Retina (tissue), 1 donor: ENCODE data around the gene HHAT.

Experiments used
- DNase-seq: peaks from one replicate; pipeline ENCODE4 v3.0.0-alpha.2; 2016

Gene HHAT

GRCh38 chr1:210616356-210616755 is 287.7 kb downstream of the HHAT start:
- no peak for DNase-seq

- DNase-seq, result no peak
These were observed 288.6 kb downstream of the HHAT start for GRCh38 chr1:210617293-210617692.

GRCh38 chr1:210618369-210618768 is 289.7 kb downstream of the HHAT start:
- no peak for DNase-seq

- no peak for DNase-seq
These were observed 292.3 kb downstream of the HHAT start for GRCh38 chr1:210620867-210621488.

GRCh38 chr1:210621712-210622111 is 293.0 kb downstream of the HHAT start:
- no peak for DNase-seq

GRCh38 chr1:210624722-210625121 is 296.0 kb downstream of the HHAT start:
- no peak for DNase-seq

- no peak for DNase-seq
These were observed 297.0 kb downstream of the HHAT start for GRCh38 chr1:210625715-210626114.

GRCh38 chr1:210626341-210626740 is 297.6 kb downstream of the HHAT start:
- DNase-seq, result no peak

- DNase-seq, result no peak
These were observed 299.1 kb downstream of the HHAT start for GRCh38 chr1:210627755-210628154.

- DNase-seq, result no peak
These were observed 300.6 kb downstream of the HHAT start for GRCh38 chr1:210629276-210629675.

GRCh38 chr1:210631399-210631798 is 302.7 kb downstream of the HHAT start:
- DNase-seq, result no peak

GRCh38 chr1:210633140-210633539 is 304.4 kb downstream of the HHAT start:
- no peak for DNase-seq

GRCh38 chr1:210633636-210634035 is 304.9 kb downstream of the HHAT start:
- no peak for DNase-seq

- peak; percentile 6 for DNase-seq
These were observed 306.4 kb downstream of the HHAT start for GRCh38 chr1:210635108-210635507.

- DNase-seq, result no peak
These were observed 312.9 kb downstream of the HHAT start for GRCh38 chr1:210641582-210641981.

- DNase-seq, result no peak
These were observed 317.0 kb downstream of the HHAT start for GRCh38 chr1:210645582-210646257.

GRCh38 chr1:210646258-210646616 is 317.5 kb downstream of the HHAT start:
- DNase-seq, result no peak

GRCh38 chr1:210647406-210648333 is 319.0 kb downstream of the HHAT start:
- DNase-seq, result no peak

- no peak for DNase-seq
These were observed 320.0 kb downstream of the HHAT start for GRCh38 chr1:210648588-210649269.

- DNase-seq, result no peak
These were observed 321.7 kb downstream of the HHAT start for GRCh38 chr1:210650403-210650802.

- no peak for DNase-seq
These were observed 323.7 kb downstream of the HHAT start for GRCh38 chr1:210652329-210652954.

GRCh38 chr1:210653771-210654170 is 325.1 kb downstream of the HHAT start:
- no peak for DNase-seq
